SU-DHL-6 (cell line): ENCODE measurements around the gene OR52E6.

ENCODE experiments used
- H2AFZ ChIP-seq: fragments of 200-600 bp; sonication (generic); 2 replicates; pipeline ENCODE4 v1.6.1; 2014; ENCODE audit warnings: low read depth, mild to moderate bottlenecking, moderate library complexity, mixed read lengths, antibody characterized with exemption, low read length; ENCODE audit not compliant: severe bottlenecking
- H3F3A ChIP-seq: fragments of 200-600 bp; shearing (Covaris generic); 2 replicates; pipeline ENCODE4 v1.6.0; 2016; ENCODE audit warnings: antibody characterized with exemption, mild to moderate bottlenecking; ENCODE audit not compliant: insufficient read depth
- H3K27ac ChIP-seq: fragments of 200-600 bp; sonication (generic); 2 replicates; pipeline ENCODE4 v1.5.1; 2016; ENCODE audit warnings: low read depth, mild to moderate bottlenecking, low read length, moderate library complexity, mixed read lengths
- H3K27me3 ChIP-seq: fragments of 200-600 bp; sonication (generic), shearing (Covaris generic); 2 replicates; pipeline ENCODE4 v1.6.0; 2014; ENCODE audit warnings: mild to moderate bottlenecking, low read length
- H3K36me3 ChIP-seq: fragments of 200-600 bp; sonication (generic); 2 replicates; pipeline ENCODE4 v1.6.1; 2014; ENCODE audit warnings: mild to moderate bottlenecking, low read length, mixed read lengths
- H3K4me2 ChIP-seq: fragments of 300-600, 200-600 bp; shearing (Covaris generic), sonication (generic); 2 replicates; pipeline ENCODE4 v1.6.0; 2014; ENCODE audit warnings: low read length, low read depth, mild to moderate bottlenecking; ENCODE audit not compliant: poor library complexity, severe bottlenecking
- H3K4me3 ChIP-seq: fragments of 200-600 bp; sonication (generic); 2 replicates; pipeline ENCODE4 v1.5.1; 2014; ENCODE audit warnings: antibody characterized with exemption, low read length, mild to moderate bottlenecking, mixed read lengths; ENCODE audit not compliant: insufficient read depth, poor library complexity, severe bottlenecking
- H3K79me2 ChIP-seq: fragments of 200-600 bp; sonication (generic); 2 replicates; pipeline ENCODE4 v1.6.1; 2014; ENCODE audit warnings: mild to moderate bottlenecking, low read length, moderate library complexity; ENCODE audit not compliant: insufficient read depth
- H3K9ac ChIP-seq: fragments of 200-600 bp; sonication (generic); 2 replicates; pipeline ENCODE4 v1.7.0; 2014; ENCODE audit warnings: mild to moderate bottlenecking, low read length
- H3K9me2 ChIP-seq: fragments of 200-600 bp; sonication (generic); replicated peaks from 2 replicates; pipeline ENCODE4 v1.6.1; 2014; ENCODE audit warnings: low read length; ENCODE audit not compliant: insufficient read depth
- H3K9me3 ChIP-seq: fragments of 200-600 bp; sonication (generic); 2 replicates; pipeline ENCODE4 v1.6.1; 2014; ENCODE audit warnings: low read length, mixed read lengths; ENCODE audit not compliant: insufficient read depth
- H4K20me1 ChIP-seq: fragments of 200-600 bp; sonication (generic); 2 replicates; pipeline ENCODE4 v1.6.1; 2014; ENCODE audit warnings: low read depth, mild to moderate bottlenecking, antibody characterized with exemption, low read length, moderate library complexity, mixed read lengths
- EZH2phosphoT487 ChIP-seq: fragments of 200-600 bp; sonication (generic), shearing (Covaris generic); conservative IDR thresholded peaks from 2 replicates; pipeline ENCODE4 v1.6.1; 2018; ENCODE audit warnings: mild to moderate bottlenecking, antibody characterized with exemption, low read length, moderate library complexity, mixed read lengths
- TF ChIP-seq, protein P1 (sequence below): fragments of 200-600 bp; sonication (generic); IDR thresholded peaks from one replicate; pipeline ENCODE4 v1.5.1; 2017; ENCODE audit warnings: antibody characterized with exemption, mild to moderate bottlenecking, low read length, moderate library complexity; ENCODE audit not compliant: insufficient read depth, poor library complexity, severe bottlenecking

Gene OR52E6

GRCh38 chr11:5809905-5810795 is 31.5 kb downstream of the OR52E6 start:
- no peaks in the 10 kb centered on the region for H3K79me2 ChIP-seq
- no peak overlapping the region for H3K4me2 ChIP-seq
- no peaks in the 10 kb centered on the region for H3K9me2 ChIP-seq
- H2AFZ ChIP-seq: no peak overlapping the region
- H3K27ac ChIP-seq: no peak overlapping the region
- no peak overlapping the region for H3K9ac ChIP-seq
- no peaks in the 10 kb centered on the region for H3K9me3 ChIP-seq
- no peaks in the 10 kb centered on the region for H3K27me3 ChIP-seq
- H4K20me1 ChIP-seq: no peaks in the 10 kb centered on the region
- no peak overlapping the region for H3K4me3 ChIP-seq
- no peak for TF ChIP-seq EZH2phosphoT487
- TF ChIP-seq, protein P1, sequence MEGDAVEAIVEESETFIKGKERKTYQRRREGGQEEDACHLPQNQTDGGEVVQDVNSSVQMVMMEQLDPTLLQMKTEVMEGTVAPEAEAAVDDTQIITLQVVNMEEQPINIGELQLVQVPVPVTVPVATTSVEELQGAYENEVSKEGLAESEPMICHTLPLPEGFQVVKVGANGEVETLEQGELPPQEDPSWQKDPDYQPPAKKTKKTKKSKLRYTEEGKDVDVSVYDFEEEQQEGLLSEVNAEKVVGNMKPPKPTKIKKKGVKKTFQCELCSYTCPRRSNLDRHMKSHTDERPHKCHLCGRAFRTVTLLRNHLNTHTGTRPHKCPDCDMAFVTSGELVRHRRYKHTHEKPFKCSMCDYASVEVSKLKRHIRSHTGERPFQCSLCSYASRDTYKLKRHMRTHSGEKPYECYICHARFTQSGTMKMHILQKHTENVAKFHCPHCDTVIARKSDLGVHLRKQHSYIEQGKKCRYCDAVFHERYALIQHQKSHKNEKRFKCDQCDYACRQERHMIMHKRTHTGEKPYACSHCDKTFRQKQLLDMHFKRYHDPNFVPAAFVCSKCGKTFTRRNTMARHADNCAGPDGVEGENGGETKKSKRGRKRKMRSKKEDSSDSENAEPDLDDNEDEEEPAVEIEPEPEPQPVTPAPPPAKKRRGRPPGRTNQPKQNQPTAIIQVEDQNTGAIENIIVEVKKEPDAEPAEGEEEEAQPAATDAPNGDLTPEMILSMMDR: no peak
- no peaks in the 10 kb centered on the region for H3K36me3 ChIP-seq
- no peaks in the 10 kb centered on the region for H3F3A ChIP-seq

- H3K9ac ChIP-seq: no peak overlapping the region
- H3K9me2 ChIP-seq: no peaks in the 10 kb centered on the region
- TF ChIP-seq, protein P1: no peak
- TF ChIP-seq EZH2phosphoT487: no peak
- H3K4me2 ChIP-seq: no peak overlapping the region
- no peak overlapping the region for H3K27ac ChIP-seq
- H2AFZ ChIP-seq: no peak overlapping the region
- no peaks in the 10 kb centered on the region for H3K9me3 ChIP-seq
- H3K36me3 ChIP-seq: no peaks in the 10 kb centered on the region
- no peaks in the 10 kb centered on the region for H3K79me2 ChIP-seq
- H3F3A ChIP-seq: no peaks in the 10 kb centered on the region
- no peak overlapping the region for H3K4me3 ChIP-seq
- H3K27me3 ChIP-seq: no peaks in the 10 kb centered on the region
- H4K20me1 ChIP-seq: no peaks in the 10 kb centered on the region
These were observed 32.6 kb downstream of the OR52E6 start for GRCh38 chr11:5809122-5809519.

GRCh38 chr11:5808500-5809121 is 33.1 kb downstream of the OR52E6 start, which contains the start of gene OR52N2:
Gene OR52N2, plus strand, starts transcription at chr11:5808924. Its CDS starts 11,412 bp downstream, at chr11:5820336.
- Histone ChIP-seq H3K27me3 (no peaks in the 10 kb centered on the region), H2AFZ (no peak within 1 kb of the TSS), H3K4me3 (no peak within 1 kb of the TSS), H4K20me1 (no peaks in the 10 kb centered on the region), H3K4me2 (no peak within 1 kb of the TSS), H3K9ac (no peak within 1 kb of the TSS), H3K36me3 (no peaks in the 10 kb centered on the region), H3K27ac (no peak within 1 kb of the TSS), H3K9me2 (no peaks in the 10 kb centered on the region), H3F3A (no peaks in the 10 kb centered on the region), H3K9me3 (no peaks in the 10 kb centered on the region), H3K79me2 (no peaks in the 10 kb centered on the region)
- TF ChIP-seq, protein P1: peak; percentile 86
- no peak for TF ChIP-seq EZH2phosphoT487
